Measurements from ENCODE around the gene NISCH.

The NISCH gene

DNA sequence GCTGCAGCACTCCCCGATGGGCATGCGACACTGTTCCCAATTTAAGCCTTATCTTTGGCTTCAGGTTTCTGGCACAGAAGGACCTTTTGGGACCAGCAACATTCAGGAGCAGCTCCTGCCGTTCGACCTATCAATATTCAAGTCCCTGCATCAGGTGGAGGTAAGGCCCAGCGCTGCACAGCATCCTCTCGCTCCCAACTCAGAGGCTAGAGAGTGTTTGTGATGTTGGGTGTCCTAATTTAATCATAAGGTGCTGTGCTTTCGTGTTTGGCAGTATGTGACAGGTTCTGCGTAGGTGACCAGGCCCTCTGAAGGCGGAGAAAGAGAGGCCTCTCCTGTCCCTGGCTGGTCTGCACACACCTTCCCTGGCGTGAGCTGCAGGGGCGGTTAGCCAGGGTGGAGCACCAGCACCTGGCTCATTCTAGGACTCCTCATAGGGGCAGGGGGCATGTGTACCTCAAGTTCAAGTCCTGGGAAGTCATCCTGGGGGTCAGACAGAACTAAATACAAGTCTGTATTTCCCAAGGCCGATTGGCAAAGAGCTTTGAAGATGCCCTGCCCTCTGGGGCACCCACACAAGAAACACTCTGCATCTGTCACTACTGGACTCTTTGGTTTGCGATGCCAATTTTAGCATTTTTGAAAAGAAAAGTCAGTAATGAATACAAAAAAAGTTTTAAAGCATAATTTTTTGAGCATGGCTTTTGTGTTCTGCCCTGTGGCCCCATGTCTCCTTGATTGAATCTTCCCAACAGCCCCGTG lies 17.0 kb downstream of the NISCH start:
- DNase-seq = no peak

DNA sequence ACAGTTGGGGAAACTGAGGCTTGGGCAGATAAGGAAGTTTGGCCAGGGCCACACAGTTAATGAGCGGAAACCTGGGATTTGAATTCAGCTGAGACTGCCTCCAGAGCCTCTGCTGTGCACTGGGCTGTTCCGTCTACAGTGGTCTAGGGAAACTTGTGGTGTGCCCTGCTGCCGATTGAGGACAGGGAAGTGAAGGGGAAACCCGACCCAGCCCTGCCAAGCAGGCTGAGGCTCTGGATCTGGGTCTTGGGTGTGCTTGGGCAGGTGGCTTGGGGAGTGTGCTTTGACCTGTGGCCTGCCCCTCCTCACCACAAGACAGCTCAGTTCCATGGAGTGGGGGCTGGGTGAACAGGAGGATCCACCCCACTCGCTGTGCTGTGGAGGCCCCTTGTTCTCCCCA lies 17.6 kb downstream of the NISCH start:
- no peak for DNase-seq

DNA sequence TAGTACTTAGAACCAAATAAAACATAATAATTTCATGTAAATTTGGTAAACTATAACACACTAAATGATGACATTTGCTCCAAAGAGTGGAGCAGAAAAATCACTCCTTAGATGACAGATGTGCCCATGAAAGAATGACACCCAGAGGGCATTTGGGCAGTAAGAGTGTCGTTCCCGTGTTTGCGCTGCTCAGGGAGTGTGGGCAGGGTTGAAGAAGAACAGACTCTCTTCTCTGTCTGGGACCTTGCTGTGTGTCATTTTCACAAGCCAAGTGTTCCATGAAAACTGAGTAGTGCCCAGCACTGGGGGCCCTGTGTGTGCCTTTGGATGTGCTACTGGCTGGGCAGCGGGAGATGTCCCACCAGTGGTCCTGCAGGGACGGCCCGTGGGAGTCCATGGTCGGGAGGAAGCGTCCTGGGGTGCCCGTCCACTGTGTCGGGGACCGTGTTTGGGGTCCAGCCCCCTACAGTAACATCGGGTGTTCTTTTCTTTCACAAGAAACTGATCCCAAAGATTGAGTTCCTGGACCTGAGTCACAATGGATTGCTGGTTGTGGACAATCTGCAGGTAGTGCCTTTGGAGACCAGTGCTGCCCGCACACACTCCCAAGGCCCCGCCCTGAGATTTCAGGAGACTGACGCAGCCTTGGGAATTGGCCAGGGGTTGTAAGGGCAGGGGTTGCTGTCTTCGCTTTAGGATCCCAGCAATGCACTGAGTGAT lies 21.8 kb downstream of the NISCH start:
- DNase-seq = no peak

DNA sequence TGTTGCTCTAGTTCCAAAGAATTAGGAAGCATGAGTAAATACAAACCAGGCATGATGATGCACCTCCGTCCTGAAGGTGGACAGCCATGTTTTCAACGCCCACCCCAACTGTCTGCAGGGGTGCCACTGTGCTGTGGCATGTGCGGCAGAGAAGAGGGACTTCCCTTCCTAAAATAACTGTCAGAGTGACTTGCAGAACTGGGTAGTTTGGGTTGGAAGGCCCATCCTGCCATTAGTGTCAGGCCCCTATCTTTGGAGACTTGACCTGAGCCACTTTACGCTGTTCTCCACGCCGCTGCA lies 22.3 kb downstream of the NISCH start:
- no peak for DNase-seq

GRCh38 chr3:52479037-52479876 lies 23.9 kb downstream of the NISCH start:
- no peak for DNase-seq

DNA sequence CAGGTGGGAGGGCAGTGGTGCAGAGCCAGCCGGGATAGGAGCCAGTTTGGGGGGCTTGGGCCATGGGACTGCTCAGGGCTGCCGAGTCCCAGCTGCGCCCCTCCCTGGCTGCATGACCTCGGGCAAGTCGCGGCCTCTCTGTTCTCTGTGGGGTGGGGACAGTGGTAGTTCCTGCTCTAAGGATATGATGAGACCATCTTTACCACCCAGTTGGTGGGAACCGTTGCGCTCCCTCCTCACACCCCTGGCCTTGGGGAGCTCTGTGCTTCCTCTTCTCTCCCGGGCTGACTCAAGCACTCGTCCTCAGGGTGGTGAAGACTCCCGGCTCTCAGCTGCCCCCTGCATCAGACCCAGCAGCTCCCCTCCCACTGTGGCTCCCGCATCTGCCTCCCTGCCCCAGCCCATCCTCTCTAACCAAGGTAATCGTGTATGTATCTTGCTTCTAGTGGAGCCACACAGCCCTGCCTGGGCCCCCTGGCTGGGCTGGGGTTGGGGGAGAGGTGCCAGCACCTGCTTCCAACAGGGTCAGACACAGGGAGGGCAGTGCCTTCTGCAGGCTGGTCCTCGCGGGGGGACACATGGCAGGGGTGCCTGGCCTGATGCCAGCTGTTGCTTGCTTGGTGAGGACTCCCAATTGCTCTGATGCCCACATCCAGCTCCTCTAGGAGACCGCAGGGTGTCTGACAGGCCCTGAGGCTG lies 24.6 kb downstream of the NISCH start:
- DNase-seq = no peak

DNA sequence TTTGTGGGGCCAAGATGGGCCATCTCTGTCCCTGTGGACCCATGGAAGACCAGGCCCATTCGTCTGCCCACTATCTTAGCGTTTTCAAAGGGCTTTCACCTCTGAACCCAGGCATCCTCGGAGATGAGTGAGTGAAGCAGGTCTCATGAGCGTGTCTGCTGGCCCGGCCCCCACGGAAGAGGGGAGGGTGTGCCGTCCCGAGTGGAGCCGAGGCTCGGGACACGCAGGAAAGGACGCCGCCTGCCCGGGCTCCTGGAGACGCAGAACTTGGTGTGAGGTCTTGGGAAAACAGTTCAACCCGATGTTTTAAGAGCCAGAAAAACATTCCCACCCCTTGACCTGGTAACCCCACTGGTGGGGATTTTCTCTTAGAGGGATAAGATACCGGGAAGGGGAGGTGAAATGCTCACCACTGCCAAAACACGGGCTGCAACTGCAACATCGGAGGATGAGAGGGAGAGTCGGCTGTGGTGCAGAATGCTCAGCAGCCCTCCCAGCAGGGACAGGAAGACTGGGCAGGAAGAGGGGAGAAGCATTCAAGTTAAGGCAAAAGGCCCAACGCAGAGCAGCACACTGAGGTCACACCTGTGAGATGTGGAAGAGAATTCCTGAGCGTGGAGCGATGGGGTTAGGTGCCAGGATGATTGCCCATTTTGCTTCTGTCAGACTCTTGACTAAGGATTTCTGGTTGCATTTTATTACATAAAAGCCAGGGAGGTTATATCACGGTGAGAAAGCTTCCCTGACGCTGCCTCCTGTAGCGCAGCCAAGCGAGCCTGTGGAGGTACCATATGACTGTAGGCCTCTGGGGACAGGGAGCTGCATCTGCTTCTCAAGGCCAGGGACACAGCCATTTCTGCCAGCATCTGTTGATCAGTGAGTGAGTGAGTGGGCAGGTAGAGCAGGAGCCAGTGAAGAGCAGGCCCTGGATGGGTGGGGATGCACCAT lies 25.6 kb downstream of the NISCH start:
- DNase-seq = no peak

GRCh38 chr3:52481819-52482521 lies 26.6 kb downstream of the NISCH start:
- no peak for DNase-seq

GRCh38 chr3:52483081-52483480 lies 27.7 kb downstream of the NISCH start:
- no peak for DNase-seq

GRCh38 chr3:52483577-52484381 lies 28.4 kb downstream of the NISCH start:
- DNase-seq = no peak

- DNase-seq = no peak
Measured at GRCh38 chr3:52484680-52485461, 29.5 kb downstream of the NISCH start.

DNA sequence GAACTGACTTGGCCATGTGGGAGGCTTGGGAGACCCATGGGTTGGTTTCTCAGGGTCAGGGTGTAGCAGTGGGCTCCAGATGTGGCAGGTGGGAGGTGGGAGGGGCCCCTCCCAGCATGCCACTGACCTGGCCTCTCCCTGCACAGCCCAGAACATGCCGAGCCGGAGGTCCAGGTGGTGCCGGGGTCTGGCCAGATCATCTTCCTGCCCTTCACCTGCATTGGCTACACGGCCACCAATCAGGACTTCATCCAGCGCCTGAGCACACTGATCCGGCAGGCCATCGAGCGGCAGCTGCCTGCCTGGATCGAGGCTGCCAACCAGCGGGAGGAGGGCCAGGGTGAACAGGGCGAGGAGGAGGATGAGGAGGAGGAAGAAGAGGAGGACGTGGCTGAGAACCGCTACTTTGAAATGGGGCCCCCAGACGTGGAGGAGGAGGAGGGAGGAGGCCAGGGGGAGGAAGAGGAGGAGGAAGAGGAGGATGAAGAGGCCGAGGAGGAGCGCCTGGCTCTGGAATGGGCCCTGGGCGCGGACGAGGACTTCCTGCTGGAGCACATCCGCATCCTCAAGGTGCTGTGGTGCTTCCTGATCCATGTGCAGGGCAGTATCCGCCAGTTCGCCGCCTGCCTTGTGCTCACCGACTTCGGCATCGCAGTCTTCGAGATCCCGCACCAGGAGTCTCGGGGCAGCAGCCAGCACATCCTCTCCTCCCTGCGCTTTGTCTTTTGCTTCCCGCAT lies 31.8 kb downstream of the NISCH start:
- DNase-seq = no peak

DNA sequence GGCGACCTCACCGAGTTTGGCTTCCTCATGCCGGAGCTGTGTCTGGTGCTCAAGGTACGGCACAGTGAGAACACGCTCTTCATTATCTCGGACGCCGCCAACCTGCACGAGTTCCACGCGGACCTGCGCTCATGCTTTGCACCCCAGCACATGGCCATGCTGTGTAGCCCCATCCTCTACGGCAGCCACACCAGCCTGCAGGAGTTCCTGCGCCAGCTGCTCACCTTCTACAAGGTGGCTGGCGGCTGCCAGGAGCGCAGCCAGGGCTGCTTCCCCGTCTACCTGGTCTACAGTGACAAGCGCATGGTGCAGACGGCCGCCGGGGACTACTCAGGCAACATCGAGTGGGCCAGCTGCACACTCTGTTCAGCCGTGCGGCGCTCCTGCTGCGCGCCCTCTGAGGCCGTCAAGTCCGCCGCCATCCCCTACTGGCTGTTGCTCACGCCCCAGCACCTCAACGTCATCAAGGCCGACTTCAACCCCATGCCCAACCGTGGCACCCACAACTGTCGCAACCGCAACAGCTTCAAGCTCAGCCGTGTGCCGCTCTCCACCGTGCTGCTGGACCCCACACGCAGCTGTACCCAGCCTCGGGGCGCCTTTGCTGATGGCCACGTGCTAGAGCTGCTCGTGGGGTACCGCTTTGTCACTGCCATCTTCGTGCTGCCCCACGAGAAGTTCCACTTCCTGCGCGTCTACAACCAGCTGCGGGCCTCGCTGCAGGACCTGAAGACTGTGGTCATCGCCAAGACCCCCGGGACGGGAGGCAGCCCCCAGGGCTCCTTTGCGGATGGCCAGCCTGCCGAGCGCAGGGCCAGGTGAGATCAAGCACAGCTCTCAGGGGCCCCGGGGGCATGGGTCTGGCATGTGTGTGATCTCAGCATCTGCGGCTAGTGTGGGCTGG lies 32.6 kb downstream of the NISCH start:
- no peak for DNase-seq

- DNase-seq = no peak
Measured at GRCh38 chr3:52488746-52489145, 33.3 kb downstream of the NISCH start.

- DNase-seq = no peak
Measured at GRCh38 chr3:52489453-52489852, 34.0 kb downstream of the NISCH start.

GRCh38 chr3:52490035-52490938 lies 34.9 kb downstream of the NISCH start:
- DNase-seq = no peak

Measured in NCI-H446 treated with DMSO at 0.1 percent for 48 hours (cell line).